Stimulated activated naive B cell treated with anti-CD40 and anti-IgM and Interleukin-4, amounts not matched to agents 10 μg/mL and 1 μg/mL and 100 μg/mL, for 72 hours (primary cell): ENCODE measurements around the gene NUP62.

ENCODE experiments used
- ATAC-seq, 2 donors: fragments of 150-1000 bp; cut with Tn5 transposase; replicated peaks; 2 replicates each; pipeline ENCODE4 v1.10.0; 2021; ENCODE audit warnings: moderate library complexity in 1 of 2
- DNase-seq: peaks from one replicate; pipeline ENCODE4 v3.0.0; 2021
- H3K27ac Mint-ChIP-seq: one replicate; pipeline ENCODE4 v1.8.0; 2022; ENCODE audit warnings: mild to moderate bottlenecking, mixed read lengths
- H3K27me3 Mint-ChIP-seq, 2 donors: one replicate each; pipeline ENCODE4 v1.8.0; 2022; ENCODE audit warnings: mixed read lengths in 2 of 2
- H3K36me3 Mint-ChIP-seq, 2 donors: one replicate each; pipeline ENCODE4 v1.8.0; 2022; ENCODE audit warnings: mixed read lengths in 2 of 2, mild to moderate bottlenecking in 1 of 2
- H3K4me1 Mint-ChIP-seq, 2 donors: one replicate each; pipeline ENCODE4 v1.8.0; 2022; ENCODE audit warnings: mixed read lengths in 2 of 2, mild to moderate bottlenecking in 1 of 2
- H3K4me3 Mint-ChIP-seq, 2 donors: one replicate each; pipeline ENCODE4 v1.8.0; 2022; ENCODE audit warnings: mild to moderate bottlenecking in 2 of 2, mixed read lengths in 2 of 2, moderate library complexity in 1 of 2
- H3K9me3 Mint-ChIP-seq, 2 donors: one replicate each; pipeline ENCODE4 v1.8.0; 2022; ENCODE audit warnings: mixed read lengths in 2 of 2, mild to moderate bottlenecking in 1 of 2

NUP62 gene

DNA sequence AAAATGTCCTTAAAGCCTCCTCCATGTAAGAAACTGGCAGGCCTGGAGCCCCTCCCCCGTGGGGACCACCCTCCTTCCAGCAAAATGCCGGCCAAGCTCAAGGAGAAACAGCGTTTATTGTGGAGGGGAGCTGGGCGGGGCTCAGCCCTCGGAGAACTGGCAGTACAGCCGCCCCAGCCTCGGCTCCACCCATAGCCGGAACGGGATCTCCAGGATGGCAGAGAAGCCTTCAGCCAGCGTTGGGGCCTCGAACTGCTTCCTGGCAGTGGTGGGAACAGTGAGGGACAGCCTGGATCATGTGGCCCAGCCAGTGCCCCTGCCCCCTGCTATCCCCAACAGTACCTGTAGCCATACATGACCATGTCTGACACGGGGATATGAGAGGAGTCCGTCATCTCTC is 68.2 kb downstream of the NUP62 start:
- peaks cover 59 to 79% of the 10 kb centered on the region in 2 donors for H3K36me3 Mint-ChIP-seq
- H3K9me3 Mint-ChIP-seq, result no peaks in the 10 kb centered on the region
- H3K27me3 Mint-ChIP-seq, result no peaks in the 10 kb centered on the region
- DNase-seq (no peak), ATAC-seq (no peak)
- no peak overlapping the region for H3K4me3 Mint-ChIP-seq
- peaks cover 15 to 48% of the 10 kb centered on the region in 2 donors for H3K4me1 Mint-ChIP-seq
- H3K27ac Mint-ChIP-seq, result peak overlapping the region; percentile 31

DNA sequence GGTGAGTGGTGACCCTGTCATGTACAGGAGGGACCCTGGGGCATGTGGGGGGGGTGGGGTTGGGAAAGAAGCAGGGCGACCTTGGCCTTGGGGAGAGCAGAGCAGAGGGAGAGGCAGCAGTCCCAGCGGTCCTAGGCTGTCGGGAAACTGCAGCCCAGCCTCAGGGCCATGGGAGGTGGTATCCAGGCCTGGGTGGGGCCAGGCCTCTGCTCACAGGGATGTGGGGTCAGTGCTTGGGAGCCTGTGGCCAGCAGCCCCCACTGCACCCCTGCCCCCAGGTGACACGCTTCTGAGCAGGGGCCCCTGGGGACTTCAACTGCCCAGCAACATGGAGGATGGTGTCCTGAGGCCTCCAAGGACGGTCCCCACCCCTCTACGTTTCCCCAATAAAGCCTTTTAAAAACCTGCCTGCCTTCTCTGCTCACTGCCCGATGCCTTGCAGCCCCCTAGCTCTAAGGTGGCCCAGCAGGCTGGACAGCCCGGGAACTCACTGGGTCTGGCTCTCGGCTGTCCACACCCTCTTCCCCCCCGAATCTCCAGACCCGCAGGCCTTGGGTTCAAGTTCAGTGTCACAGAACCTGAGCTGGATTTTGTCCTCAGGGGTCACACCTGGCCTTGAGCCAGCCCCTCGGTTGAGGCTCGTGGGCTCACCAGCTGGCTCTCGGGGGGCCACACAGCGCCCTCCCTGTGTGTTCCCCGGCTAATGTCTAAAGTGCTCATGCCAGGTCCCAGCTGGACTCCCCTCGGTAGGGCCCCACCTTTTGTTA is 68.8 kb downstream of the NUP62 start:
- Mint-ChIP-seq H3K4me3 (no peak overlapping the region), H3K27ac (no peak overlapping the region), H3K9me3 (no peaks in the 10 kb centered on the region), H3K27me3 (no peaks in the 10 kb centered on the region), H3K4me1 (peaks cover 14 to 47% of the 10 kb centered on the region in 2 donors), H3K36me3 (peaks cover 59 to 79% of the 10 kb centered on the region in 2 donors)
- ATAC-seq (no peak), DNase-seq (no peak)

DNA sequence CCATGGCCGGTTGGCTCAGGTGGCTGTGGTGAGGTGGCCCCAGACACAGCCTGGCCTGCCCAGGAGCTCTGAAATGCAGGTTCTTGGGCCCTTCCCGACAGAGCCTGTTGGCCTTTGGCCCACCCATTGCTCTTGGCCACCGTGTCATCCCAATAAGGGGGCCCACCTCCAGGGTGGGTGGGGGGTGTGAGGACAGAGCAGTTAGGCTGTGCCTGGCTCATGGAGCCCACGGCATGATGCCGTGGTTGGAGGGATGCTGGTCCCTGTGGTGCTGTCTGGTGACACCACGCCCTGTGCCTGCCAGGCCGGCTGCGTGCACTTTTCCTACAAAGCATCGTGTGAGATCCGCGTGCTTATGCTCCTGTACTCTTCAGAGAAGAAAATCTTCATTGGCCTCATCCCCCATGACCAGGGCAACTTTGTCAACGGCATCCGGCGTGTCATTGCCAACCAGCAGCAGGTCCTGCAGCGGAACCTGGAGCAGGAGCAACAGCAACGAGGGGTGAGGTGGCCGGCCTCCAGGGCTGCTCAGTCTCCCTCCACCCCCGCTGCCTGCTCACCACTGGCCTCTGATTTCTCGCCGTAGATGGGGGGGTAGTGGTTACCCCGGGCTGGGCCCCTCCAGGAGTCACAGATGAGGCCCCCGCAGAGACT is 69.5 kb downstream of the NUP62 start:
- Mint-ChIP-seq H3K4me1 (peaks cover 13 to 47% of the 10 kb centered on the region in 2 donors), H3K9me3 (no peaks in the 10 kb centered on the region), H3K27me3 (no peaks in the 10 kb centered on the region), H3K27ac (peak overlapping the region; percentile 51), H3K4me3 (no peak overlapping the region), H3K36me3 (peaks cover 57 to 77% of the 10 kb centered on the region in 2 donors)
- ATAC-seq (no peak), DNase-seq (no peak)

DNA sequence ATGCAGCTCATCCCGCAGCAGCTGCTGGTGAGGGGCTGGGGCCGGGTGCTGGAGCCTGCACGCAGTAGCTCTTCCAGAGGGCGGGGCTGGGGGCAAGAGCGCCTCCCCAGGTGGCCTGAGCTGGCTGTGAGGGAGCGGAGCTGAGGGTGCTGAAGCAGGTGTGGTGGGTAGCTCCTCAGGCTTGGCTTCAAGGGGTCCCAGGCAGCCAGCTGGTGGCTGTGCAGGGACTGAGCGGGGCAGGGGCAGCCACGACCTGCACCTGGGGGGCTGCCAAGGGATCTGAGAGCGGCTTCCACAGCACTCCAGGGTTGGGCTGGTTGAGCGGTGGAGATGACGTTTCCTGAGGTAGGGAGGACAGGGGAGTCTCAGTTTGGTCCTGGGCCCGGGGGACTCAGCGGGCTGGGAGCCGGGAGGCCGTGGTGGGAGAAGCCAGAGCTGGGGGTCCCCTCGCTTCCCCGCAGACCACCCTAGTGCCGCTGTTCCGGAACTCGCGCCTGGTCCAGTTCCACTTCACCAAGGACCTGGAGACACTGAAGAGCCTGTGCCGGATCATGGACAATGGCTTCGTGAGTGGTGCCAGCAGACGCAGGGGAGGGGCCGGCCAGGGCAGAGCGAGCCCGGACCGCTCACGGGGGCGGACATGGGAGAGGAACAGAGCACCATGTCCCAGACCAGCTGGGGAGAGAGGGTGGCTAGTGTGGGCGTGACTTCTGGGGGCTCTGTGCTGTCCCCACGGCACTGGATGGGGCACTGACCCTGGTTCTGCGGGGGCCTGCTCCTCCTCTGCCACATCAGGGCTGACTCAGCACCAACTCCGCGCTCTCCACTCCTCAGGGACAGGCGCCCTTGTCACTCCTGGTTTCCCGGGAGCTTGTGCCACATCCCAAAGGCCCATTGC is 71.0 kb downstream of the NUP62 start:
- peaks cover 15 to 41% of the 10 kb centered on the region in 2 donors for H3K4me1 Mint-ChIP-seq
- no peak overlapping the region for H3K4me3 Mint-ChIP-seq
- H3K27me3 Mint-ChIP-seq, result no peaks in the 10 kb centered on the region
- no peaks in the 10 kb centered on the region for H3K9me3 Mint-ChIP-seq
- DNase-seq (no peak), ATAC-seq (no peak)
- H3K36me3 Mint-ChIP-seq, result peaks cover 45 to 63% of the 10 kb centered on the region in 2 donors
- H3K27ac Mint-ChIP-seq, result peak overlapping the region; percentile 75

- H3K9me3 Mint-ChIP-seq, result no peaks in the 10 kb centered on the region
- ATAC-seq (no peak), DNase-seq (no peak)
- no peak overlapping the region for H3K4me3 Mint-ChIP-seq
- H3K36me3 Mint-ChIP-seq, result peaks cover 40 to 58% of the 10 kb centered on the region in 2 donors
- H3K27me3 Mint-ChIP-seq, result no peaks in the 10 kb centered on the region
- peaks cover 13 to 41% of the 10 kb centered on the region in 2 donors for H3K4me1 Mint-ChIP-seq
- H3K27ac Mint-ChIP-seq, result peak overlapping the region; percentile 62
These were observed 71.5 kb downstream of the NUP62 start for GRCh38 chr19:49857838-49858087.

GRCh38 chr19:49857061-49857837 is 72.1 kb downstream of the NUP62 start:
- H3K27ac Mint-ChIP-seq, result peak overlapping the region; percentile 62
- H3K4me3 Mint-ChIP-seq, result peak overlapping the region; percentile 6 to 28
- H3K36me3 Mint-ChIP-seq, result peaks cover 37 to 55% of the 10 kb centered on the region in 2 donors
- H3K27me3 Mint-ChIP-seq, result no peaks in the 10 kb centered on the region
- DNase-seq (no peak), ATAC-seq (no peak)
- no peaks in the 10 kb centered on the region for H3K9me3 Mint-ChIP-seq
- H3K4me1 Mint-ChIP-seq, result peaks cover 18 to 46% of the 10 kb centered on the region in 2 donors
